Esophagus muscularis mucosa (tissue), 4 donors: ENCODE measurements around the gene TIMM17A. TPM values are rescaled to one million over a fixed set of nuclear protein-coding genes. Genes with fewer than 3 reads are reported as not detected.

ENCODE experiments used
- DNase-seq: peaks from one replicate; pipeline ENCODE4 v3.0.0-alpha.2; 2017; ENCODE audit errors: extremely low spot score
- H3K27ac ChIP-seq, 4 donors: fragments of 200-600 bp; sonication (generic); replicated peaks in 1 of 4; 1 replicate in 3 of 4; 2 replicates in 1 of 4; pipeline ENCODE4 v1.5.1; 2016 to 2019; ENCODE audit warnings: mild to moderate bottlenecking in 1 of 4
- H3K27me3 ChIP-seq, 4 donors: fragments of 200-600 bp; sonication (generic); one replicate each; pipeline versions ENCODE4 v1.5.1 to v1.6.0; 2016 to 2019
- H3K36me3 ChIP-seq, 4 donors: fragments of 200-600 bp; sonication (generic); one replicate each; pipeline ENCODE4 v1.5.1; 2016 to 2019
- H3K4me1 ChIP-seq, 4 donors: fragments of 200-600 bp; sonication (generic); one replicate each; pipeline ENCODE4 v1.5.1; 2016 to 2019
- H3K4me3 ChIP-seq, 4 donors: fragments of 200-600 bp; sonication (generic); 1 replicate in 2 of 4; 2 replicates in 2 of 4; pipeline ENCODE4 v1.5.1; 2016 to 2019; ENCODE audit warnings: mild to moderate bottlenecking in 4 of 4, moderate library complexity in 1 of 4
- H3K9me3 ChIP-seq, 4 donors: fragments of 200-600 bp; sonication (generic); 1 replicate in 3 of 4; 2 replicates in 1 of 4; pipeline ENCODE4 v1.5.1; 2016 to 2019
- CTCF ChIP-seq, 3 experiments: fragments of 200-600 bp in 2 of 3; fragments of 450-650 bp in 1 of 3; sonication (generic) in 2 of 3; IDR thresholded peaks; one replicate each; pipeline ENCODE4 v1.5.1; 2017 to 2019; ENCODE audit warnings: antibody characterized with exemption in 3 of 3, mild to moderate bottlenecking in 2 of 3, moderate library complexity in 1 of 3
- EP300 ChIP-seq: sonication (generic); formaldehyde crosslinking; IDR thresholded peaks from one replicate; pipeline ENCODE4 v1.6.1; 2017; ENCODE audit warnings: antibody characterized with exemption
- POLR2A ChIP-seq: fragments of 450-650 bp; IDR thresholded peaks from one replicate; pipeline ENCODE4 v1.6.1; 2017; ENCODE audit warnings: antibody characterized with exemption, moderate library complexity, mild to moderate bottlenecking, low read depth
- POLR2AphosphoS5 ChIP-seq, 2 donors: sonication (generic); formaldehyde crosslinking; IDR thresholded peaks; one replicate each; pipeline ENCODE4 v1.6.1; 2017; ENCODE audit warnings: antibody characterized with exemption in 2 of 2
- WGBS: methylation state at CpG from one replicate; pipeline ENCODE4 v1.1.5; 2018; 5-methylcytosine and 5-hydroxymethylcytosine counted together
- intact Hi-C: fragments of 100-400 bp; cut with DNase I; formaldehyde crosslinking; loops from one replicate; pipeline ENCODE4 v1.15.1; 2023
- total RNA-seq, 4 donors: library from RNA; depleted of rRNA; stranded (reverse); fragments of >200 nt; gene quantifications; one replicate each; pipeline versions ENCODE4 v1.1.0 to v1.2.1, GENCODE V29; 2016

TIMM17A gene
- 10 to 100 TPM; 30.7 to 46.1 (median 32.4) TPM for total RNA-seq

DNA sequence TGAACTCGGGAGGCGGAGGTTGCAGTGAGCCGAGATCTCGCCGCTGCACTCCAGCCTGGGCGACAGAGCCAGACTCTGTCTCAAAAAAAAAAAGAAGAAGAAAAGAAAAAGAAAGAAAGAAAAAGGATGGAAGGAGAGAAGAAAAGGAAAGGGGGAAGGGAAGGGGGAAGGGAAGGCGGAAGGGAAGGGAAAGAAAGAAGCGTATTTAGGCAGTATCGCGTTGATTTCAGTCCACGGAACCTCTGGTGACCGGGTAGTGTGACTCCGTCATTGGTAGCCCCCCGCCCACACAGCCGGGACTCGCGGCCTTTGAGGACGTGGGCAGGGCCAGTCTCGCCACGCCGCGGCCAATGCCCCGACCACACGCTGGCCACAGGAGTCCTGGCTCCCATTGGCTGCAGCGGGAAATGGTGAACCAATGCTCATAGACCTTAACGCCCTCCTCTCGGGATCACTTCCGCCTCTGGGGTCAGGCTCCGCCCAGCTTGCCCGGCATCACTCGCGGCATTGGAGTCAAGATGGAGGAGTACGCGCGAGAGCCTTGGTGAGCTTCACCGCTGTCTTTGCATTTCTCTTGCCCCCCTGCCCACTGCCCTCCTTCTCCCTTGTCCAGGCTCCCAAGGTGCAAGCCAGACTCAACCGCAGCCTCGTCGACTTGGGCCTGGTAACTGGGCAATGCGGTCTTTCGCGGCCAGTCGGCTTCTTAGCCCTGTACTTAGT lies at the start of gene TIMM17A:
Gene TIMM17A (plus strand): TSS at position 495 of the 720 bp plus-strand sequence. CDS start 24 bp downstream, at position 519.
- H3K9me3 ChIP-seq, result no peaks in the 10 kb centered on the region
- H3K4me1 ChIP-seq, result peaks cover 9 to 25% (median 21%) of the 10 kb centered on the region in 4 donors
- intact Hi-C loops, result no loop called here
- peak within 1 kb of the TSS; percentile 75 to 96 (median 82) for H3K4me3 ChIP-seq
- no peaks in the 10 kb centered on the region for H3K27me3 ChIP-seq
- DNase-seq, result peak; percentile 99
- peak; percentile 88 for TF ChIP-seq POLR2A
- TF ChIP-seq EP300, result no peak
- TF ChIP-seq POLR2AphosphoS5 (IDR thresholded peaks at IDR 0.05), result peak; percentile 96 to 97
- peak in 1 of 3 experiments; percentile 25 for TF ChIP-seq CTCF (IDR thresholded peaks at IDR 0.05)
- under 1% methylated on average over 37 of the region's 43 CpGs for WGBS
- peak within 1 kb of the TSS; percentile 83 to 90 (median 86) for H3K27ac ChIP-seq
- H3K36me3 ChIP-seq, result peaks cover 17 to 31% (median 28%) of the 10 kb centered on the region in 4 donors

DNA sequence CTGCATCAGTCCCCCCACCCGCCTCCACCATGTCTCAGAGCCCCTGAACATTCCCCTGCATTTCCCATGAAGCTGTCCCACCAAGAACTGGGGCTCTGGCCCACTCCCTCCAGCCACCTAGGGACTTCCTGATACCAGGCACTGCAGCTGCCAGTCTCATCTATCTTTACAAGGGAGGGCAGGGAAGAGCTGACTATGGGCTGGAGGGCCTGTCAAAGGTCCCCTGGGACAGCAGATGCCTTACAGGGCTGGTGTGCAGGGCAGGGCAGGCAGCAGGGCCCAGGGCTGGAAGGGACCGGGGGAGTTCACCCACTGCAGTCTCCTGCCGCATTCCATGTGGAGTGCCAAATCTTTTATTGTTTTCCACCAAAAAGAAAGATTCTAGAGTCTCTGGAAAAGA lies 49.0 kb upstream of the TIMM17A start:
- Histone ChIP-seq H3K36me3 (peaks cover 0 to 18% (median 6%) of the 10 kb centered on the region in 4 donors), H3K9me3 (no peaks in the 10 kb centered on the region), H3K27ac (peak overlapping the region; percentile 91 to 95 (median 94)), H3K4me3 (no peak overlapping the region), H3K4me1 (peaks cover 32 to 99% (median 98%) of the 10 kb centered on the region in 4 donors), H3K27me3 (no peaks in the 10 kb centered on the region)
- TF ChIP-seq POLR2A (no peak), POLR2AphosphoS5 (IDR thresholded peaks at IDR 0.05) (no peak), CTCF (IDR thresholded peaks at IDR 0.05) (no peak), EP300 (no peak)
- WGBS, result 66% methylated on average over 3 of the region's 3 CpGs
- intact Hi-C loops, result no loop called here
- DNase-seq, result no peak

GRCh38 chr1:201907621-201908020 lies 47.7 kb upstream of the TIMM17A start:
- H3K4me1 ChIP-seq, result peaks cover 31 to 100% (median 100%) of the 10 kb centered on the region in 4 donors
- H3K9me3 ChIP-seq, result no peaks in the 10 kb centered on the region
- intact Hi-C loops, result no loop called here
- H3K27me3 ChIP-seq, result no peaks in the 10 kb centered on the region
- peak overlapping the region; percentile 91 to 95 (median 94) for H3K27ac ChIP-seq
- no peak overlapping the region for H3K4me3 ChIP-seq
- H3K36me3 ChIP-seq, result peaks cover 0 to 25% (median 13%) of the 10 kb centered on the region in 4 donors
- WGBS, result 57% methylated on average over 4 of the region's 6 CpGs
- TF ChIP-seq CTCF (IDR thresholded peaks at IDR 0.05), result no peak
- TF ChIP-seq EP300, result no peak
- TF ChIP-seq POLR2A, result no peak
- no peak for TF ChIP-seq POLR2AphosphoS5 (IDR thresholded peaks at IDR 0.05)
- no peak for DNase-seq

DNA sequence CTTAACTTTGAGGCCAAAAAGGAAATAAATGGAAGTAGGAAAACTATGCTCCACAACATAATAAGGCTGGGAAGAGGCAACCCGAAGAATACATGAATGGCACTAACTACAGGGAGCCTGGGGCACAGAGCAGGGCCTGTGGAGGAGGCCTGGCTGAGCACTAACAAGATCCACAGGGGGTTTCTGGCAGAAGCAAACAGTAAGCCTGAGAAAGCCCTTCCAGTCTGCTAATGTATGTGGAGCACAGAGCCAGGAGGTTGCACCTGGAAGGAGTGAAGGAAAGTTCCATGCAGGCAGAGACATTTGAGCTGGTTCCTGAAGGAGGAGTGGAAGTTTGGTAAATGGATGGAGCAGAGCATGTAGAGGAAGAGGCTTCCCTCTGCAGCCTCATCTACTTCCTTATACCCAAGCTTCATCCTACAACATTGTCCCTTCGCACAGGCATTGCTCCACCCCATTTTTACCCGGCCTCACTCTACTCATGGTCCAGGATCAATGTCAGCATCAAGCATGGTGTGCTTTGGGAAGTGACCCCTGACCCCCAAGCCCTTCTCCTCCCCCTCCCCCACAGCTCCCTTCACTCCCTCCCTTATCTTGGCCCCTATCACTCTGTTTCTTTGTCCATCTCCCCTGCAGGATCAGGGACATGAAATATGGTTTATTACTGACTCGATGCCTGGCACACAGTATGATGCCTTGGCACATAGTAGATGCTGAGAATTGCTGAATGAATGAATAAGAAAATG lies 43.3 kb upstream of the TIMM17A start:
- no peak for DNase-seq
- peak overlapping the region; percentile 91 to 95 (median 94) for H3K27ac ChIP-seq
- no peaks in the 10 kb centered on the region for H3K9me3 ChIP-seq
- WGBS, result 52% methylated on average over 4 of the region's 4 CpGs
- peaks cover 13 to 100% (median 100%) of the 10 kb centered on the region in 4 donors for H3K4me1 ChIP-seq
- H3K27me3 ChIP-seq, result peaks cover 0 to 3% (median 0%) of the 10 kb centered on the region in 4 donors
- H3K36me3 ChIP-seq, result peaks cover 0 to 25% (median 11%) of the 10 kb centered on the region in 4 donors
- no peak for TF ChIP-seq CTCF (IDR thresholded peaks at IDR 0.05)
- no peak for TF ChIP-seq POLR2A
- TF ChIP-seq POLR2AphosphoS5 (IDR thresholded peaks at IDR 0.05), result no peak
- TF ChIP-seq EP300, result no peak
- no peak overlapping the region for H3K4me3 ChIP-seq
- intact Hi-C loops, result no loop called here
